Measurements from ENCODE around the gene KCNIP1.

Gene KCNIP1

DNA sequence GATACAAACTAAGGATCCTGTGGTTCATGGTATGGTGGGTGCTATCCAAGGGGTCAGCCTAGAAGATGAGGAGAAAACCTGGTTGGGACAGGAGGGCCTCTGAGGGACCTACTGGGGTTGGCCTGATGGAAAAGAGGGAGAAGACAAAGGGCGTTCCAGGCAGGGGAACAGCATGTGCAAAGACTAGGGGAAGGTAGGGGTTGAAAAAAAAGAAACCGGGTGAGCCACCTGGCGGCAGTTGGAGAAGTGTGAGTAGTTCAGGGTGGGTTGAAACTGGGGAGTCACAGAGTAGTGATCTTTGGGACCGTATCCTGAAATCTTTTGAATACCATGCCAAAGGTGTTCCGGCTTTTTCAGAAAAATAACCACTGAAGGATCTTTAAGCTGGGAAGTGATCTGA, 271.0 kb downstream of the KCNIP1 start:
- no peak for DNase-seq (ENCODE audit: low read depth, low spot score)

DNA sequence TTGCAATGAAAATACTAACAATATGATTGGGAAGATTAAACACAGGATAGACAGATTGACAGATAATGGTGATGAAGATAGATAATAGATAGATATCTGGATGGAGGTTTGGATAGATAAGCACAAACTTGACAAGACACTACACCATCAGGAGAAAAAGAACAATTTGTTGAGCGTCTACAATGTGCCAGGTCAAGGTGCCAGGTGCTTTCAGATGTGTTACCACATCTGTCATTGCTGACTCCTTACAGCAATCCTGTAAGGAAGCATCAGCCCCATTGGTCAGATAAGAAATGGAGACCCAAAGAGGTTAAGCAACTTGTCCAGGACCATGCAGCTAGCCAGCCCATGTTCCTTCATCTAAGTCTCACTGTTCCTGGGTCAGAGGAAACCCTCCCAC, 278.1 kb downstream of the KCNIP1 start:
- DNase-seq (ENCODE audit: low read depth, low spot score) = no peak

DNA sequence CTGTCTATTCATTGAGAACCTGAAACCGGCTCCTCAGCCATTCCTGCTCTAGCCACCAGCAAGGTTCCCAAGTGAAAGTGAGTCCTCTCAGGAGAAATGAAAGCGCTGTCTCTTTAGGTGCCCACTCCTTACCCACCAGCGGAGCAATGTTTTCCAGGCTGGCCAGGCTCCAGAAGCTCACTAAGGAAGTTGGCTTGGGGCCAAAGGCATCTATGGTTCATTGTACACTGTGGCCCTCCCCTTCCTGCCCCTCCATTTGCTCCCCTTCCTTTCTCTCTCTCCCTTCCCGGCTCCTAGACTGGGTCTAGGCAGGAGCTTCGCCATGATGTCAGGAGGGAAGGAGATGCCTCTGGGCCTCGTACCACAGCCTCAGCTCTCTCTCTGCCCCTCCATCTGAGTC, 278.6 kb downstream of the KCNIP1 start:
- DNase-seq (ENCODE audit: low read depth, low spot score) = no peak

DNA sequence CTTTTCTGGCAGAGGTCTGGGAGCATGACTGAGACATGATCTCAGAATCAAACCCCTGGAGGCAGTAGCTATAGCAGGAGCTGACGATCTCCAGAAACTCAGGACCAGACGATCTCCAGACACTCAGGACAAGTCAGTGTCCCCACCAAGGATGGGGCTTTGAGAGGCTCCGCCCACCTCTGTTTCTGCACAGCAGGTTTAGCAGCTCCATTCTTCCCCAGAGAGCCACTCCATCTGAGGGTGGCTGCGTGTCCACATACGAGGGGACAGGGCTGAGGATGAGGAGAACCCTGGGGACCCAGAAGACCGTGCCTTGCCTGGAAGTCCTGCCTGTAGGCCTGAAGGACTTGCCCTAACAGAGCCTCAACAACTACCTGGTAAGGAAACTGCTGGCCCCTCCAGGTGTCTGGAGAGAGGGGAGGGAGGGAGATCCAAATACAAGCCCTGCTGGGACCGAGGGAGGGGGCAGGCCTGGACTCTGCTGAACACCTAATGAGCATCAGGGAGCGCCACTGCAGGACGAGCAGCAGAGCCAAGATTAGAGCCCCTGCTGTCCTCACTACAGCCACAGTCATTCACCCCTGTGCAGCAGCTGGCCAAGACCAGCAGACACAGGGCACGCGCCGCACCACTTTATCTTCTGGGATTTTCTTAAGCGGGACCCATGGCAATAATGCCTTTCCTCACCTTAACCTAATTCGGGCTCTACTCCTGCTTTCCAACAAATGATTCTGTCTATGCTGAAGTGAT, 279.9 kb downstream of the KCNIP1 start, which contains the start of gene GABRP:
Gene GABRP, plus strand, starts transcription at position 228 of the 750 bp plus-strand sequence. CDS start 4,891 bp downstream, outside the sequence.
- no peak for DNase-seq (ENCODE audit: low read depth, low spot score)

DNA sequence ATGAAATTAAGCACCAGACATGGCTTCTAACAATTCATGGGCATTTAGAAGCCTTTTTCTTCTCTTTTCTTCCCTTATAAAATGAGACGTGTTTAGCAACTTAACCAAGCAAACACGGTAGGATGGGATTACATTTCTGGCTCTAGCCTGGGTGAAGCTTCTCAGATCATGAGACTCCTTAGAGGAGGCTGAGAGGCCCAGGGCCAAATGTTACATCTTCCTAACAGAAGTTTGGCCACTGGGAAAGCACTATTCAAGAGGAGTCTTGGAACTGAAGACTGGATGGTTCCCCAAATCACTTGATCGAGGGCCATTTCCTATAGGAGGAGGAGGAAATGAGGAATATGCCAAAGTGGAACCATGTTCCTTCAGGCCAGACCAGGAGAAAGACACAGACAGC, 281.6 kb downstream of the KCNIP1 start:
- no peak for DNase-seq (ENCODE audit: low read depth, low spot score)
